NCI-H1048 (cell line): Measurements from ENCODE around the gene MYL6B.

ENCODE experiments used
- DNase-seq: peaks from one replicate; lab custom pipeline; 2025; lab: John Stamatoyannopoulos, UW

MYL6B gene

DNA sequence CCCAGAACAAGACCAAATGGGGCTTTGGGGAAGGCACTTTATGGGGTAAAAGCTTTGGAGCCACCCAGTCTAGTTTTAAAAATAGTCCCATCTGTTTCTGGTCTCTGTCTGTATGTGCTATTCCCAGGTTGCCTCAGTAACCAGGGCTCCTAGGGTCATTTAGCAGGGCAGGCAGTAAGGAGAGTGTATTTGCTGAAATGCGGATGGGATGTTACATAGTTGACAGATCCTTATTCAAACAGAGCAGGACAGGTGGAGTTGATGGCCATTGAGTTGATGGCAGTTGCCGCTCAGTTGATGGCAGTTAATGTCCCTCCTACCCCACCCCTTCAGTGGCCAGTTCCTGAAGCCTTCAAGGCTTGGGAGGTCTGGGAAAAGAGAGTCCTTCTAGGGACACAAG is 29.8 kb upstream of the MYL6B start:
- DNase-seq, result no peak

GRCh38 chr12:56124133-56124532 is 28.3 kb upstream of the MYL6B start:
- DNase-seq, result no peak

- no peak for DNase-seq
Observed at GRCh38 chr12:56126732-56127239, 25.6 kb upstream of the MYL6B start.

DNA sequence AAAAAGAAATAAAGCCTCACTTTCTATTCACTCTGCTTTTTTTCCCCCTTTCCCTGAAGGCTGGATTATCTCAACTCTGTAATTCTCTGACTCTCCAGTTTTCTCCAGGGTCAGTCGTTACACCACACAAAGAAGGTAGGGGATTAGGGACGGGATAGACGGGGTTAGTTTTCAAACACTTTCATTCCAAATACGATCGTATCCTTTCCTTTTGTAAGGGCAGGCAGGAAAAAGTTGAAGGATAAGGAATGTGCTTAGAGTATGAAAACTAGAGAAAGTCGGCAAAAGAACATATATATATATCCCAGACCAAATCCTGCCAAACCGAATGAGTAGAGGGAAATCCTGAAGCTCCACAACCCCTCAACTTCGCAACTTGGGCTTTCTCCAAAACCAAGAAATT is 24.9 kb upstream of the MYL6B start:
- DNase-seq, result no peak

- peak; percentile 99 for DNase-seq
Observed at GRCh38 chr12:56127888-56128669, 24.3 kb upstream of the MYL6B start, which contains the start of gene ESYT1. ESYT1 (plus strand) TSS chr12:56128267; CDS start chr12:56128320, 53 bp downstream.

GRCh38 chr12:56128670-56129205 is 23.6 kb upstream of the MYL6B start:
- DNase-seq, result no peak

- DNase-seq, result no peak
Observed at GRCh38 chr12:56129206-56129941, 23.0 kb upstream of the MYL6B start.

- DNase-seq, result no peak
Observed at GRCh38 chr12:56129942-56130495, 22.4 kb upstream of the MYL6B start.

DNA sequence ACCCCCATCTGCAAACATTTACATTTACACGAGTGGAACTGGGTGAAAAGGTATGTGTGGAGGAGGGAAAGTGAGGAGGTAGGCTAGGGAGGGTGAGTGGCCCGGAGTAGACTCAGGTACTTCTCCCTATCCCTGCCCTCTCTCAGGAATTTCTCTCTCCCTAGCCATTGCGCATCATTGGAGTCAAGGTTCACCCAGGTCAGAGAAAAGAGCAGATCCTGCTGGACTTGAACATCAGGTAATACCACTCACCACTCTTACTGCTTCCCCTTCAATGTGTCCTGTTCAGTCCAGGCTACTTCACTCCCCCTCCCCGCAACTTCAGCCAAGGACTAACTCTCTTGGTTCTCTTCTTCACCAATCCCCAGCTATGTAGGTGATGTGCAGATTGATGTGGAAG is 21.5 kb upstream of the MYL6B start:
- no peak for DNase-seq

DNA sequence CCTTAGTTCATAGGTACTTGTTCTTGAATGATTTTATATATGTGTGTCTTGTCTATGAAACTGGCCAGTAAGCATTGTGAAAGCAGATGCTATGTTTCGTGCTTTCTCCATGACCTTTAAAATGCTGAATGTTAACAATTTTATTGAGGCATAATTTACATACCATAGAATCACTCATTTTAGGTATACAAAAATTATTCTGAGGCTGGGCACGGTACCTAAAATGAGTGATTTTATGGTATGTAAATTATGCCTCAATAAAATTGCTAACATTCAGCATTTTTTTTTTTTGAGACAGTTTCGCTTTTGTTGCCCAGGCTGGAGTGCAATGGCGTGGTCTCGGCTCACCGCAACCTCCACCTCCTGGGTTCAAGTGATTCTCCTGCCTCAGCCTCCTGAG is 17.5 kb upstream of the MYL6B start:
- no peak for DNase-seq

- no peak for DNase-seq
Observed at GRCh38 chr12:56137853-56138571, 14.4 kb upstream of the MYL6B start.

GRCh38 chr12:56141946-56142784 is 10.2 kb upstream of the MYL6B start:
- no peak for DNase-seq

- DNase-seq, result no peak
Observed at GRCh38 chr12:56143217-56143616, 9.2 kb upstream of the MYL6B start.

DNA sequence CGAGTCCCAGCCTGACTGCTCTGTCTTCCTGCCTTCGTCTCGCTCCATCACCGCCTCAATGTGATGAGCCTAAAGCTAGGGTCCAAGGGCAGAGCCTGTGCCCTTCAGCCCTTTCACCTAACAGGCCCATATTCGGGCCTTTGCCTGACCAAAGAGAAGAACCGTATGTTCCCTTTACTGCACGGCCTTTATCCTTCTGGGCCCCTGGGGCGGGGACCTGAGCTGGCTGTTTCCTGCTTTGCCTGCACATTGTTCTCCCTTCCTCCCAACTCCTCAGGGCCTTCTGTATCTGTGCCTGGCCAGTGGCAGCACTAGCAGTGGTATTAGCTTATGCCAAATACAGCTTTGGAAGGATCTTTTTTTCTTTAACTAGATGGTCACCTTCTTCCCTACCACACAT is 8.5 kb upstream of the MYL6B start:
- DNase-seq, result no peak

DNA sequence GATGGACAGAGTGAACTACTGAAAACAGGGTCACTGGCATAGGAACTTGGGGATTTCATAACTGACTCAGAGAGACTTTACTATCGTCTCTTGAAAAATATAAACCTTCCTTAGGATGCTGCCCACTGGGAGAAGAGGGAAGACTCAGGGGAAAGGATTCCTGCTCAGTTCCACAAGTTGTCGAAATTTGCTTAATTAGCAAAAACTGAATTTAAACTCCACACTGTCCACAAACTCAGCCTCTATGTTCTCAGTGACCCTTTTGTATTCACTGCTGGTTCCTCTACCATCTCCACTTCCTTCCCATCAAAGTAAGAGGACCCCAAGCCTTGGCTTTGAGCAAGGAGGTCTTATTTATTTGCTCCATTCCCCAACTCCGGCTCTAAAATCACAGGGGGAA is 7.2 kb upstream of the MYL6B start:
- DNase-seq, result no peak

- no peak for DNase-seq
Observed at GRCh38 chr12:56146492-56147460, 5.6 kb upstream of the MYL6B start.

- no peak for DNase-seq
Observed at GRCh38 chr12:56150563-56150962, 1.8 kb upstream of the MYL6B start.

- DNase-seq, result no peak
Observed at GRCh38 chr12:56151672-56152131, 685 bp upstream of the MYL6B start.

GRCh38 chr12:56152756-56153677 is 630 bp downstream of the MYL6B start:
- DNase-seq, result no peak
